HCT116 (cell line): Measurements from ENCODE around the gene GOLGA6L7. TPM values are rescaled to one million over a fixed set of nuclear protein-coding genes. Genes with fewer than 3 reads are reported as not detected.

ENCODE experiments used
- ATAC-seq: fragments of 200-7000 bp; cut with Tn5 transposase; 2 replicates; pipeline ENCODE4 v1.9.1; 2020; ENCODE audit warnings: mild to moderate bottlenecking, moderate library complexity
- BruUV-seq: library from RNA; stranded (reverse); fragments of 400-500 nt; replicated peaks from 2 replicates; lab custom pipeline; 2021; lab: Mats Ljungman, UMichigan
- CTCF ChIA-PET: fragments of 300-600 bp; sonication (Branson Sonifier 250); formaldehyde crosslinking; loops from one replicate; lab custom pipeline; 2021; ENCODE audit warnings: antibody characterized with exemption; lab: Charles Lee
- POLR2A ChIA-PET: fragments of 300-600, 350-600 bp; sonication (Branson Sonifier 250); formaldehyde crosslinking; loops from one replicate; lab custom pipeline; 2021; ENCODE audit warnings: antibody characterized with exemption; lab: Charles Lee
- RAD21 ChIA-PET, 2 experiments: fragments of 300-600 bp; sonication (Branson Sonifier 250); formaldehyde crosslinking; loops; one replicate each; lab custom pipeline; 2023; ENCODE audit warnings: low total read pairs in 2 of 2; ENCODE audit not compliant: uncharacterized antibody in 2 of 2, unreplicated experiment in 2 of 2, low non-redundant PET in 1 of 2; lab: Charles Lee
- DNase-seq: peaks from one replicate; pipeline ENCODE4 v3.0.0-alpha.2; 2010; ENCODE audit warnings: low read depth, low spot score
- H2AFZ ChIP-seq: fragments of 200-600 bp; shearing (Covaris generic), sonication (generic); 2 replicates; pipeline ENCODE4 v1.6.1; 2017; ENCODE audit warnings: low read depth, mixed run types, mixed read lengths, antibody characterized with exemption, low read length; ENCODE audit not compliant: poor library complexity, severe bottlenecking
- H3K27ac ChIP-seq: 2 replicates; pipeline ENCODE4 v1.5.1; 2012; ENCODE audit warnings: low read depth, low read length
- H3K27me3 ChIP-seq: fragments of 200-600 bp; sonication (generic); 2 replicates; pipeline ENCODE4 v1.6.1; 2016; ENCODE audit warnings: mixed run types, low read length, mixed read lengths; ENCODE audit not compliant: insufficient read depth
- H3K36me3 ChIP-seq, 2 experiments: fragments of 200-500 bp in 1 of 2; fragments of 200-600 bp in 1 of 2; sonication (Bioruptor generic) in 1 of 2; sonication (generic) in 1 of 2; 2 replicates each; pipeline versions ENCODE4 v1.5.1 to v1.6.1; 2014 to 2016; ENCODE audit warnings: low read length in 2 of 2, inconsistent platforms in 1 of 2, mixed read lengths in 1 of 2, mixed run types in 1 of 2; ENCODE audit not compliant: insufficient read depth in 2 of 2, control insufficient read depth in 1 of 2
- H3K4me1 ChIP-seq, 2 experiments: fragments of 200-600 bp in 1 of 2; sonication (generic) in 1 of 2; 2 replicates each; pipeline versions ENCODE4 v1.5.1 to v1.6.1; 2012 to 2017; ENCODE audit warnings: low read length in 2 of 2, inconsistent platforms in 1 of 2, mild to moderate bottlenecking in 1 of 2, mixed read lengths in 1 of 2, mixed run types in 1 of 2, moderate library complexity in 1 of 2; ENCODE audit not compliant: insufficient read depth in 2 of 2, control insufficient read depth in 1 of 2
- H3K4me2 ChIP-seq: fragments of 200-600 bp; sonication (generic); 2 replicates; pipeline ENCODE4 v1.6.1; 2017; ENCODE audit warnings: mixed run types, low read length, mixed read lengths
- H3K4me3 ChIP-seq, 2 experiments: fragments of 200-600 bp in 1 of 2; sonication (generic) in 1 of 2; replicated peaks in 1 of 2; 2 replicates each; pipeline ENCODE4 v1.5.1; 2011 to 2016; ENCODE audit warnings: low read length in 2 of 2, control low read depth in 1 of 2, low read depth in 1 of 2, mild to moderate bottlenecking in 1 of 2, mixed read lengths in 1 of 2, mixed run types in 1 of 2
- H3K79me2 ChIP-seq: fragments of 200-600 bp; sonication (generic); 2 replicates; pipeline ENCODE4 v1.6.1; 2017; ENCODE audit warnings: mild to moderate bottlenecking, mixed run types, low read length, moderate library complexity, mixed read lengths; ENCODE audit not compliant: insufficient read depth
- H3K9ac ChIP-seq: fragments of 200-600 bp; sonication (generic); 2 replicates; pipeline ENCODE4 v1.6.1; 2016; ENCODE audit warnings: low read length, mixed read lengths
- H3K9me2 ChIP-seq: fragments of 200-600 bp; sonication (generic), shearing (Covaris generic); 2 replicates; pipeline ENCODE4 v1.6.1; 2017; ENCODE audit warnings: mixed run types, mild to moderate bottlenecking, moderate library complexity; ENCODE audit not compliant: insufficient read depth
- H3K9me3 ChIP-seq, 2 experiments: fragments of 200-500 bp in 1 of 2; fragments of 200-600 bp in 1 of 2; sonication (Bioruptor generic) in 1 of 2; sonication (generic) in 1 of 2; 2 replicates each; pipeline ENCODE4 v1.6.1; 2014 to 2017; ENCODE audit warnings: low read length in 2 of 2, mixed read lengths in 2 of 2, inconsistent platforms in 1 of 2, low read depth in 1 of 2, mild to moderate bottlenecking in 1 of 2, mixed run types in 1 of 2, moderate library complexity in 1 of 2; ENCODE audit not compliant: control insufficient read depth in 1 of 2, insufficient read depth in 1 of 2
- H4K20me1 ChIP-seq: fragments of 200-600 bp; sonication (generic), shearing (Covaris generic); 2 replicates; pipeline ENCODE4 v1.6.1; 2017; ENCODE audit warnings: mixed run types, mild to moderate bottlenecking, moderate library complexity; ENCODE audit not compliant: insufficient read depth
- CBX3 ChIP-seq: IDR thresholded peaks from 2 replicates; pipeline ENCODE4 v1.6.1; 2012; ENCODE audit warnings: low read depth
- CTCF ChIP-seq, 3 experiments: fragments of 200-600 bp in 1 of 3; sonication (generic) in 1 of 3; IDR thresholded peaks in 2 of 3; conservative IDR thresholded peaks in 1 of 3; 2 replicates each; pipeline ENCODE4 v1.5.1; 2012 to 2017; ENCODE audit warnings: low read depth in 2 of 3, low read length in 2 of 3, antibody characterized with exemption in 1 of 3, borderline replicate concordance in 1 of 3, control low read depth in 1 of 3, mild to moderate bottlenecking in 1 of 3, mixed read lengths in 1 of 3, mixed run types in 1 of 3, moderate library complexity in 1 of 3; ENCODE audit not compliant: insufficient read depth in 1 of 3
- EGR1 ChIP-seq: IDR thresholded peaks from 2 replicates; pipeline ENCODE4 v1.6.1; 2012; ENCODE audit warnings: low read depth
- ELF1 ChIP-seq: IDR thresholded peaks from 2 replicates; pipeline ENCODE4 v1.6.1; 2012; ENCODE audit warnings: low read depth, borderline replicate concordance
- EZH2phosphoT487 ChIP-seq: fragments of 200-600 bp; IDR thresholded peaks from 2 replicates; pipeline ENCODE4 v1.6.1; 2018; ENCODE audit warnings: antibody characterized with exemption, borderline replicate concordance
- FOSL1 ChIP-seq: IDR thresholded peaks from 2 replicates; pipeline ENCODE4 v1.6.1; 2012; ENCODE audit warnings: low read depth
- JUND ChIP-seq: IDR thresholded peaks from 2 replicates; pipeline ENCODE4 v1.6.1; 2012
- POLR2AphosphoS5 ChIP-seq: IDR thresholded peaks from 2 replicates; pipeline ENCODE4 v1.6.1; 2011; ENCODE audit warnings: mild to moderate bottlenecking, low read depth, low read length, moderate library complexity
- RAD21 ChIP-seq: IDR thresholded peaks from 2 replicates; pipeline ENCODE4 v1.6.1; 2012; ENCODE audit warnings: low read depth, mild to moderate bottlenecking
- SIN3A ChIP-seq: IDR thresholded peaks from 2 replicates; pipeline ENCODE4 v1.6.1; 2012; ENCODE audit warnings: low read depth
- TCF7L2 ChIP-seq: IDR thresholded peaks from 2 replicates; pipeline ENCODE4 v1.7.0; 2011; ENCODE audit warnings: borderline replicate concordance, inconsistent platforms; ENCODE audit not compliant: insufficient read depth, insufficient read length; ENCODE audit errors: extremely low read depth
- YY1 ChIP-seq: IDR thresholded peaks from 2 replicates; pipeline ENCODE4 v1.6.1; 2011; ENCODE audit warnings: low read length, low read depth, moderate library complexity, mild to moderate bottlenecking; ENCODE audit not compliant: insufficient replicate concordance; ENCODE audit errors: extremely low read depth
- ZFX ChIP-seq: fragments of 450-650 bp; IDR thresholded peaks from 2 replicates; pipeline ENCODE4 v1.6.1; 2017
- ZNF274 ChIP-seq: fragments of 200-500 bp; sonication (Bioruptor generic); IDR thresholded peaks from 2 replicates; pipeline ENCODE4 v1.6.1; 2014; ENCODE audit warnings: mild to moderate bottlenecking, low read depth, low read length, inconsistent platforms
- intact Hi-C: fragments of 100-400 bp; cut with micrococcal nuclease; formaldehyde crosslinking; loops from 2 replicates; pipeline ENCODE4 v1.10.0; 2022
- total RNA-seq: library from RNA; stranded (reverse); gene quantifications from one replicate; pipeline ENCODE4 v1.2.1, GENCODE V29; 2021; ENCODE audit not compliant: unreplicated experiment
- TF ChIP-seq, protein P1 (sequence below): IDR thresholded peaks from 2 replicates; pipeline ENCODE4 v1.6.1; 2012
- TF ChIP-seq, protein P2 (sequence below): IDR thresholded peaks from 2 replicates; pipeline ENCODE4 v1.6.1; 2012; ENCODE audit warnings: low read depth

Gene GOLGA6L7
- total RNA-seq, 1 experiment from 2014 or later: not detected

GRCh38 chr15:28878209-28878608, 29.8 kb upstream of the GOLGA6L7 start:
- DNase-seq: no peak
- Histone ChIP-seq H3K4me2 (no peak overlapping the region), H3K9me3 (no peaks in the 10 kb centered on the region), H3K9me2 (no peaks in the 10 kb centered on the region), H3K36me3 (no peaks in the 10 kb centered on the region), H3K4me1 (no peaks in the 10 kb centered on the region), H3K9ac (no peak overlapping the region)
- RAD21 ChIA-PET: no interaction called here
- no peak for TF ChIP-seq EZH2phosphoT487
- TF ChIP-seq, all 23 proteins: peak for 0
- H3K27ac ChIP-seq: no peak overlapping the region
- ATAC-seq: no peak
- ChIA-PET POLR2A (no interaction called here), CTCF (no interaction called here)
- no peaks in the 10 kb centered on the region for H3K79me2 ChIP-seq
- intact Hi-C loops: no loop called here
- no peaks in the 10 kb centered on the region for H3K27me3 ChIP-seq
- H2AFZ ChIP-seq: no peak overlapping the region
- no peaks in the 10 kb centered on the region for H4K20me1 ChIP-seq
- no TSS peak for BruUV-seq
- no peak overlapping the region for H3K4me3 ChIP-seq

DNA sequence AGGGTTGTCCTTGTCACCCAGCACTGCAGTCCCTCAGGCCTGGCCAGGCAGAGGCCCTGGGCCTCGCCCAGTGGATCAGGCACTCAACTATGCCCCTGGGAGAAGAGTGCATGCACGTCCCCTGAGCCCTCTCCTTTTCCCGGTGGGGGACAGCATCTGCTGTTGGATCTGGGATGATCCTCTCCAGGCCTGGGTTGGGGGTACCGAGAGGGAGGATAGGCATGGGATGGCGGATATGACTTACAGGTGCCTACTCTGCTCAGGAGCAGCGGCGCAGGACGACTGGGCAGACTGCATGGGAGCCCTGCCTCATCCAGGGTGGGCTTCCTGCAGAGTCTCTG, 28.4 kb upstream of the GOLGA6L7 start:
- POLR2A ChIA-PET: no interaction called here
- no peak overlapping the region for H2AFZ ChIP-seq
- no peak overlapping the region for H3K9ac ChIP-seq
- no peaks in the 10 kb centered on the region for H3K9me2 ChIP-seq
- no peaks in the 10 kb centered on the region for H3K27me3 ChIP-seq
- no peaks in the 10 kb centered on the region for H3K36me3 ChIP-seq
- RAD21 ChIA-PET: no interaction called here
- no peak overlapping the region for H3K4me3 ChIP-seq
- CTCF ChIA-PET: no interaction called here
- no peaks in the 10 kb centered on the region for H3K9me3 ChIP-seq
- no peaks in the 10 kb centered on the region for H4K20me1 ChIP-seq
- intact Hi-C loops: no loop called here
- ATAC-seq (no peak), DNase-seq (no peak)
- BruUV-seq: no TSS peak
- H3K79me2 ChIP-seq: no peaks in the 10 kb centered on the region
- H3K4me1 ChIP-seq: no peaks in the 10 kb centered on the region
- H3K27ac ChIP-seq: no peak overlapping the region
- no peak overlapping the region for H3K4me2 ChIP-seq
- TF ChIP-seq JUND (no peak), EZH2phosphoT487 (no peak), ZFX (no peak), SIN3A (no peak), POLR2AphosphoS5 (no peak), RAD21 (no peak), EGR1 (no peak), ELF1 (no peak), CBX3 (no peak), YY1 (no peak), TCF7L2 (no peak), CTCF (IDR thresholded peaks at IDR 0.05 in 2 of 3, conservative IDR thresholded peaks at IDR 0.05 in 1 of 3; ENCODE audit: borderline replicate concordance in 1 of 3, insufficient read depth in 1 of 3, low read depth in 2 of 3, low read length in 2 of 3) (no peak), FOSL1 (no peak), ZNF274 (no peak)
- TF ChIP-seq, protein P1, sequence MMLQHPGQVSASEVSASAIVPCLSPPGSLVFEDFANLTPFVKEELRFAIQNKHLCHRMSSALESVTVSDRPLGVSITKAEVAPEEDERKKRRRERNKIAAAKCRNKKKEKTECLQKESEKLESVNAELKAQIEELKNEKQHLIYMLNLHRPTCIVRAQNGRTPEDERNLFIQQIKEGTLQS: no peak
- TF ChIP-seq, protein P2, sequence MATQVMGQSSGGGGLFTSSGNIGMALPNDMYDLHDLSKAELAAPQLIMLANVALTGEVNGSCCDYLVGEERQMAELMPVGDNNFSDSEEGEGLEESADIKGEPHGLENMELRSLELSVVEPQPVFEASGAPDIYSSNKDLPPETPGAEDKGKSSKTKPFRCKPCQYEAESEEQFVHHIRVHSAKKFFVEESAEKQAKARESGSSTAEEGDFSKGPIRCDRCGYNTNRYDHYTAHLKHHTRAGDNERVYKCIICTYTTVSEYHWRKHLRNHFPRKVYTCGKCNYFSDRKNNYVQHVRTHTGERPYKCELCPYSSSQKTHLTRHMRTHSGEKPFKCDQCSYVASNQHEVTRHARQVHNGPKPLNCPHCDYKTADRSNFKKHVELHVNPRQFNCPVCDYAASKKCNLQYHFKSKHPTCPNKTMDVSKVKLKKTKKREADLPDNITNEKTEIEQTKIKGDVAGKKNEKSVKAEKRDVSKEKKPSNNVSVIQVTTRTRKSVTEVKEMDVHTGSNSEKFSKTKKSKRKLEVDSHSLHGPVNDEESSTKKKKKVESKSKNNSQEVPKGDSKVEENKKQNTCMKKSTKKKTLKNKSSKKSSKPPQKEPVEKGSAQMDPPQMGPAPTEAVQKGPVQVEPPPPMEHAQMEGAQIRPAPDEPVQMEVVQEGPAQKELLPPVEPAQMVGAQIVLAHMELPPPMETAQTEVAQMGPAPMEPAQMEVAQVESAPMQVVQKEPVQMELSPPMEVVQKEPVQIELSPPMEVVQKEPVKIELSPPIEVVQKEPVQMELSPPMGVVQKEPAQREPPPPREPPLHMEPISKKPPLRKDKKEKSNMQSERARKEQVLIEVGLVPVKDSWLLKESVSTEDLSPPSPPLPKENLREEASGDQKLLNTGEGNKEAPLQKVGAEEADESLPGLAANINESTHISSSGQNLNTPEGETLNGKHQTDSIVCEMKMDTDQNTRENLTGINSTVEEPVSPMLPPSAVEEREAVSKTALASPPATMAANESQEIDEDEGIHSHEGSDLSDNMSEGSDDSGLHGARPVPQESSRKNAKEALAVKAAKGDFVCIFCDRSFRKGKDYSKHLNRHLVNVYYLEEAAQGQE: no peak
